ENCODE results near the gene CASP1. TPM values are rescaled to one million over a fixed set of nuclear protein-coding genes. Genes with fewer than 3 reads are reported as not detected.

CASP1 gene
- total and polyA plus RNA-seq, 10 of the 15 experiments (the other 5 are each of a cell fraction or from before 2014, with no cell fraction given), result 9.0 to 39.7 (median 17.6) TPM

DNA sequence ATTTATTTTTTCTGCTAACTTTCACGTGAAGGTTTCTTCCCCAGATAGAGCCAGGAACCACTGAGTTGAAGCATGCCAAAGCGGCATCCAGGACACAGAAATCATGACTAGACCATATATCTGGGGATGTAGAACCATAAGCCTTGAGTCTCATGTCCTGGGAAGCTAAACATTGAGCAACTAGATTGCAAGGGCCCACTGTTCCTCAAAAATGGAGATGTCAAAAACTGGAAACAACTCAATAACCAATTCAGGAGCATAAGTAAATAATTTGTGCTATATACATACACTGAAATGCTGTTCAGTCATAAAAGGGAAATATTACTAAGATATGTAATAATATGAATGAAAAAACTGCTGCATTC, 39.2 kb upstream of the CASP1 start:
- DNase-seq (ENCODE audit: low read depth, low spot score) (no peak), FAIRE-seq (no peak), ATAC-seq (no peak)
- no peak overlapping the region for H3K4me2 ChIP-seq (ENCODE audit: control insufficient read depth, insufficient read depth)
- no peaks in the 10 kb centered on the region for H3K79me2 ChIP-seq (ENCODE audit: control insufficient read depth, insufficient read depth, low read length)
- in situ Hi-C loops (cut with MboI) (no loop called here), intact Hi-C loops (cut with micrococcal nuclease; ENCODE audit: unreplicated experiment) (no loop called here)
- H3K9me3 ChIP-seq (replicated peaks; ENCODE audit: control insufficient read depth, insufficient read depth, low read length), result no peaks in the 10 kb centered on the region
- no peak overlapping the region for H3K9ac ChIP-seq (ENCODE audit: control insufficient read depth, insufficient read depth, low read length)
- H3K27me3 ChIP-seq (replicated peaks in 1 of 2; ENCODE audit: control insufficient read depth in 2 of 2, insufficient read depth in 2 of 2, low read length in 1 of 2), result 0 out of 4 replicates have a peak, but pooled peaks cover 0 to 2% of the 10 kb centered on the region in 2 experiments
- no peaks in the 10 kb centered on the region for H3K36me3 ChIP-seq (ENCODE audit: control insufficient read depth in 2 of 2, insufficient read depth in 2 of 2, low read length in 1 of 2)
- RAD21 ChIA-PET (ENCODE audit: unreplicated experiment), result no interaction called here
- no peak overlapping the region for H2AFZ ChIP-seq (ENCODE audit: control insufficient read depth, low read depth, low read length)
- CTCF ChIA-PET, result no interaction called here
- no peak overlapping the region for H3K4me3 ChIP-seq
- BruUV-seq (replicated peaks), result no TSS peak
- no peaks in the 10 kb centered on the region for H4K20me1 ChIP-seq (ENCODE audit: control insufficient read depth, insufficient read depth)
- H3K4me1 ChIP-seq (ENCODE audit: control insufficient read depth, insufficient read depth, low read length), result no peaks in the 10 kb centered on the region
- WGBS (ENCODE audit: insufficient coverage, insufficient replicate concordance, low lambda C conversion rate, missing lambda C conversion rate), result 62% methylated on average over 2 of the region's 2 CpGs
- SMC1A ChIA-PET (ENCODE audit: uncharacterized antibody, unreplicated experiment), result no interaction called here
- POLR2A ChIA-PET, result no interaction called here
- no peak overlapping the region for H3K27ac ChIP-seq (ENCODE audit: control insufficient read depth, insufficient read depth)
- no peak for TF ChIP-seq RFX5 (IDR thresholded peaks at IDR 0.05; ENCODE audit: low read depth, low read length)
- TF ChIP-seq KAT2A (conservative IDR thresholded peaks at IDR 0.05; ENCODE audit: control insufficient read depth, low read depth, low read length), result no peak
- TF ChIP-seq MYB (IDR thresholded peaks at IDR 0.05; ENCODE audit: borderline replicate concordance, low read depth, low read length), result no peak
- TF ChIP-seq, protein P1, sequence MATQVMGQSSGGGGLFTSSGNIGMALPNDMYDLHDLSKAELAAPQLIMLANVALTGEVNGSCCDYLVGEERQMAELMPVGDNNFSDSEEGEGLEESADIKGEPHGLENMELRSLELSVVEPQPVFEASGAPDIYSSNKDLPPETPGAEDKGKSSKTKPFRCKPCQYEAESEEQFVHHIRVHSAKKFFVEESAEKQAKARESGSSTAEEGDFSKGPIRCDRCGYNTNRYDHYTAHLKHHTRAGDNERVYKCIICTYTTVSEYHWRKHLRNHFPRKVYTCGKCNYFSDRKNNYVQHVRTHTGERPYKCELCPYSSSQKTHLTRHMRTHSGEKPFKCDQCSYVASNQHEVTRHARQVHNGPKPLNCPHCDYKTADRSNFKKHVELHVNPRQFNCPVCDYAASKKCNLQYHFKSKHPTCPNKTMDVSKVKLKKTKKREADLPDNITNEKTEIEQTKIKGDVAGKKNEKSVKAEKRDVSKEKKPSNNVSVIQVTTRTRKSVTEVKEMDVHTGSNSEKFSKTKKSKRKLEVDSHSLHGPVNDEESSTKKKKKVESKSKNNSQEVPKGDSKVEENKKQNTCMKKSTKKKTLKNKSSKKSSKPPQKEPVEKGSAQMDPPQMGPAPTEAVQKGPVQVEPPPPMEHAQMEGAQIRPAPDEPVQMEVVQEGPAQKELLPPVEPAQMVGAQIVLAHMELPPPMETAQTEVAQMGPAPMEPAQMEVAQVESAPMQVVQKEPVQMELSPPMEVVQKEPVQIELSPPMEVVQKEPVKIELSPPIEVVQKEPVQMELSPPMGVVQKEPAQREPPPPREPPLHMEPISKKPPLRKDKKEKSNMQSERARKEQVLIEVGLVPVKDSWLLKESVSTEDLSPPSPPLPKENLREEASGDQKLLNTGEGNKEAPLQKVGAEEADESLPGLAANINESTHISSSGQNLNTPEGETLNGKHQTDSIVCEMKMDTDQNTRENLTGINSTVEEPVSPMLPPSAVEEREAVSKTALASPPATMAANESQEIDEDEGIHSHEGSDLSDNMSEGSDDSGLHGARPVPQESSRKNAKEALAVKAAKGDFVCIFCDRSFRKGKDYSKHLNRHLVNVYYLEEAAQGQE (IDR thresholded peaks at IDR 0.05; ENCODE audit: low read depth, low read length), result no peak
- TF ChIP-seq, protein P2, sequence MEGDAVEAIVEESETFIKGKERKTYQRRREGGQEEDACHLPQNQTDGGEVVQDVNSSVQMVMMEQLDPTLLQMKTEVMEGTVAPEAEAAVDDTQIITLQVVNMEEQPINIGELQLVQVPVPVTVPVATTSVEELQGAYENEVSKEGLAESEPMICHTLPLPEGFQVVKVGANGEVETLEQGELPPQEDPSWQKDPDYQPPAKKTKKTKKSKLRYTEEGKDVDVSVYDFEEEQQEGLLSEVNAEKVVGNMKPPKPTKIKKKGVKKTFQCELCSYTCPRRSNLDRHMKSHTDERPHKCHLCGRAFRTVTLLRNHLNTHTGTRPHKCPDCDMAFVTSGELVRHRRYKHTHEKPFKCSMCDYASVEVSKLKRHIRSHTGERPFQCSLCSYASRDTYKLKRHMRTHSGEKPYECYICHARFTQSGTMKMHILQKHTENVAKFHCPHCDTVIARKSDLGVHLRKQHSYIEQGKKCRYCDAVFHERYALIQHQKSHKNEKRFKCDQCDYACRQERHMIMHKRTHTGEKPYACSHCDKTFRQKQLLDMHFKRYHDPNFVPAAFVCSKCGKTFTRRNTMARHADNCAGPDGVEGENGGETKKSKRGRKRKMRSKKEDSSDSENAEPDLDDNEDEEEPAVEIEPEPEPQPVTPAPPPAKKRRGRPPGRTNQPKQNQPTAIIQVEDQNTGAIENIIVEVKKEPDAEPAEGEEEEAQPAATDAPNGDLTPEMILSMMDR (IDR thresholded peaks at IDR 0.05 in 2 of 3, conservative IDR thresholded peaks at IDR 0.05 in 1 of 3; ENCODE audit: control insufficient read depth in 2 of 3, extremely low read depth in 1 of 3, insufficient read depth in 1 of 3, low read depth in 3 of 3, low read length in 3 of 3), result no peak
- no peak for TF ChIP-seq SUZ12 (IDR thresholded peaks at IDR 0.05; ENCODE audit: unreplicated experiment)
- TF ChIP-seq, protein P3, sequence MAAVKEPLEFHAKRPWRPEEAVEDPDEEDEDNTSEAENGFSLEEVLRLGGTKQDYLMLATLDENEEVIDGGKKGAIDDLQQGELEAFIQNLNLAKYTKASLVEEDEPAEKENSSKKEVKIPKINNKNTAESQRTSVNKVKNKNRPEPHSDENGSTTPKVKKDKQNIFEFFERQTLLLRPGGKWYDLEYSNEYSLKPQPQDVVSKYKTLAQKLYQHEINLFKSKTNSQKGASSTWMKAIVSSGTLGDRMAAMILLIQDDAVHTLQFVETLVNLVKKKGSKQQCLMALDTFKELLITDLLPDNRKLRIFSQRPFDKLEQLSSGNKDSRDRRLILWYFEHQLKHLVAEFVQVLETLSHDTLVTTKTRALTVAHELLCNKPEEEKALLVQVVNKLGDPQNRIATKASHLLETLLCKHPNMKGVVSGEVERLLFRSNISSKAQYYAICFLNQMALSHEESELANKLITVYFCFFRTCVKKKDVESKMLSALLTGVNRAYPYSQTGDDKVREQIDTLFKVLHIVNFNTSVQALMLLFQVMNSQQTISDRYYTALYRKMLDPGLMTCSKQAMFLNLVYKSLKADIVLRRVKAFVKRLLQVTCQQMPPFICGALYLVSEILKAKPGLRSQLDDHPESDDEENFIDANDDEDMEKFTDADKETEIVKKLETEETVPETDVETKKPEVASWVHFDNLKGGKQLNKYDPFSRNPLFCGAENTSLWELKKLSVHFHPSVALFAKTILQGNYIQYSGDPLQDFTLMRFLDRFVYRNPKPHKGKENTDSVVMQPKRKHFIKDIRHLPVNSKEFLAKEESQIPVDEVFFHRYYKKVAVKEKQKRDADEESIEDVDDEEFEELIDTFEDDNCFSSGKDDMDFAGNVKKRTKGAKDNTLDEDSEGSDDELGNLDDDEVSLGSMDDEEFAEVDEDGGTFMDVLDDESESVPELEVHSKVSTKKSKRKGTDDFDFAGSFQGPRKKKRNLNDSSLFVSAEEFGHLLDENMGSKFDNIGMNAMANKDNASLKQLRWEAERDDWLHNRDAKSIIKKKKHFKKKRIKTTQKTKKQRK (IDR thresholded peaks at IDR 0.05; ENCODE audit: low read depth, low read length), result no peak
- TF ChIP-seq, protein P4, sequence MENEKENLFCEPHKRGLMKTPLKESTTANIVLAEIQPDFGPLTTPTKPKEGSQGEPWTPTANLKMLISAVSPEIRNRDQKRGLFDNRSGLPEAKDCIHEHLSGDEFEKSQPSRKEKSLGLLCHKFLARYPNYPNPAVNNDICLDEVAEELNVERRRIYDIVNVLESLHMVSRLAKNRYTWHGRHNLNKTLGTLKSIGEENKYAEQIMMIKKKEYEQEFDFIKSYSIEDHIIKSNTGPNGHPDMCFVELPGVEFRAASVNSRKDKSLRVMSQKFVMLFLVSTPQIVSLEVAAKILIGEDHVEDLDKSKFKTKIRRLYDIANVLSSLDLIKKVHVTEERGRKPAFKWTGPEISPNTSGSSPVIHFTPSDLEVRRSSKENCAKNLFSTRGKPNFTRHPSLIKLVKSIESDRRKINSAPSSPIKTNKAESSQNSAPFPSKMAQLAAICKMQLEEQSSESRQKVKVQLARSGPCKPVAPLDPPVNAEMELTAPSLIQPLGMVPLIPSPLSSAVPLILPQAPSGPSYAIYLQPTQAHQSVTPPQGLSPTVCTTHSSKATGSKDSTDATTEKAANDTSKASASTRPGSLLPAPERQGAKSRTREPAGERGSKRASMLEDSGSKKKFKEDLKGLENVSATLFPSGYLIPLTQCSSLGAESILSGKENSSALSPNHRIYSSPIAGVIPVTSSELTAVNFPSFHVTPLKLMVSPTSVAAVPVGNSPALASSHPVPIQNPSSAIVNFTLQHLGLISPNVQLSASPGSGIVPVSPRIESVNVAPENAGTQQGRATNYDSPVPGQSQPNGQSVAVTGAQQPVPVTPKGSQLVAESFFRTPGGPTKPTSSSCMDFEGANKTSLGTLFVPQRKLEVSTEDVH (IDR thresholded peaks at IDR 0.05; ENCODE audit: low read depth, partially characterized antibody), result no peak
- TF ChIP-seq NBN (IDR thresholded peaks at IDR 0.05), result no peak
- TF ChIP-seq RELA (IDR thresholded peaks at IDR 0.05; ENCODE audit: borderline replicate concordance, partially characterized antibody), result no peak
- TF ChIP-seq, protein P5, sequence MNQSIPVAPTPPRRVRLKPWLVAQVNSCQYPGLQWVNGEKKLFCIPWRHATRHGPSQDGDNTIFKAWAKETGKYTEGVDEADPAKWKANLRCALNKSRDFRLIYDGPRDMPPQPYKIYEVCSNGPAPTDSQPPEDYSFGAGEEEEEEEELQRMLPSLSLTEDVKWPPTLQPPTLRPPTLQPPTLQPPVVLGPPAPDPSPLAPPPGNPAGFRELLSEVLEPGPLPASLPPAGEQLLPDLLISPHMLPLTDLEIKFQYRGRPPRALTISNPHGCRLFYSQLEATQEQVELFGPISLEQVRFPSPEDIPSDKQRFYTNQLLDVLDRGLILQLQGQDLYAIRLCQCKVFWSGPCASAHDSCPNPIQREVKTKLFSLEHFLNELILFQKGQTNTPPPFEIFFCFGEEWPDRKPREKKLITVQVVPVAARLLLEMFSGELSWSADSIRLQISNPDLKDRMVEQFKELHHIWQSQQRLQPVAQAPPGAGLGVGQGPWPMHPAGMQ (IDR thresholded peaks at IDR 0.05; ENCODE audit: borderline replicate concordance), result no peak
